KG1 (cell line): ENCODE measurements around the gene PRIMA1.

Source experiments
- DNase-seq: peaks from one replicate; lab custom pipeline; 2025; lab: John Stamatoyannopoulos, UW

Gene PRIMA1

DNA sequence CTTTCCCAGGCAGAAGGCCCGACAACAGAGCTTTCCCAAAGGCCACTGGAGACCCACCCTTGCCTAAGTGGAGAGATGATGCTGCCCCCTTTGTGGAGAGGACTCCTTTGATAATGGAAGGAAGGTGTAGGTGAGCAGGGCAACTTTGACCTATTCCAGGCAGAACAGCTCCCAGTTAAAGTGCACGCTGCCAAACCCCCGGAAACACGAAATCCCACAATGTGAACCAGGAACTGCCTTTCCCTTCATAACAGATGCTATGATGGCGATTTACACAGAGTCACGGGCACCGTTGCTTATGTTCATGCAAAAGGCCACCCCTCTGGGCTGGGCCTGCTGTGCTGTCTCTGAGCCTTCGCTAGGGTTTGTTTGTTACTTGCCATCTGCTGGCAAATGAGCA lies 34.6 kb downstream of the PRIMA1 start:
- DNase-seq = no peak

DNA sequence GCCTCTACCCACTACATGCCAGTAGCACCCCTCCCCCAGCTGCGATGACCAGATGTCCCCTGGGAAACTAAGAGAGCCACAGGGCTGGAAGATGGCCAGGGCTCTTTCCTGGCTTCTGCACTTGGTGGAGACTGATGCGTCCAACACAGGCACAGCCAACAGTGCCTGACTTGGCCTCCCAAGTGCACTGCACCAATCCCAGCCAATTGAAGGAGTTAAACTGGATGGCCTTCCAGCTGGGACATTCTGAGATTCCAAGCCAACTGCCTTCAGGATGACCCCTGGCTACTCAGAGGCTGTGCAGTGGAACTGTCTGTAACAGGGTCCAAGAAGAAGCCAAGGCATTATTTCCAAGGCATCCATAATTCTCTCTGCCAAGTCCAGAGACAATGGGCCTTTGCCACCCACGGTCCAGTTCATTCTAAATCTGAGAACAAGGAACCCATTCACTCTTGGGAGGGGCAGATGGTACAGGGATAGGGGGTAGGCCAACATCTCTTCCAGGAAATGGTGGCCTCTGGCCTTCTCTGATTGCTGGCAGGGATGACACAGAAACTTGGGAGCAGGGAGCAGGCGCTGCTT lies 35.2 kb downstream of the PRIMA1 start:
- DNase-seq = no peak

DNA sequence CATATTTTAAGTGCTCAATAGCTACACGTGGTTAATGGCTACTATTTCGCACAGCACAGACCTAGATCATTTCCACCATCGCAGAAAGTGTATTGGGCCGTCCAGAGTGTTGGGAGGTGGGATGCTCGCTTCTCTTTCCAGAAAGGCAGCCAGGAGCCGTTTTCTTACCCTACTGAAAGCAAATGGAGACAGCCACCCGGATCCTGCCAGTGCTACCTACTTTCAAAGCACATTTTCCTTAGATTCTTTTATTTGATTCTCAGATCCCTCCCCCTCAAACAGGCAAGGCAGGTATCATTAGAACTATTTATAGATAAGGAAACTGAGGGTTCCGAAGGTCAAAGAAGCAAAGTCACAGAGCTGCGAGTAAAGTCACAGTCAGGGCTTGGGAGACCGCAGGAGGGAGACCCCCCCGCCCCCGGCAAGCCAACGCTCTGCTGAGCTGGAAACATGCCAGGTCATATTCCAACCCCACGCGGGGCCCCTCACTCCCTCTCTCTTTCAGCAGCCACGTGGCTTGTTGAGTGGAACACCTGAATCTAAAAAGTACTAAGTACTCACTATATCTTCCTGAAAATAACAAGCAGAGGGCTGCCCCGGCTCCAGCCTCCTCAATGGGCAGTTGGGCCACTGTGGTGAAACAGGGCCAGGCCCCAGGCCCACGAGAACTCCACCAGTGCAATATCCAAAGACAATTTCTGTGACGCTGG lies 36.2 kb downstream of the PRIMA1 start:
- no peak for DNase-seq

DNA sequence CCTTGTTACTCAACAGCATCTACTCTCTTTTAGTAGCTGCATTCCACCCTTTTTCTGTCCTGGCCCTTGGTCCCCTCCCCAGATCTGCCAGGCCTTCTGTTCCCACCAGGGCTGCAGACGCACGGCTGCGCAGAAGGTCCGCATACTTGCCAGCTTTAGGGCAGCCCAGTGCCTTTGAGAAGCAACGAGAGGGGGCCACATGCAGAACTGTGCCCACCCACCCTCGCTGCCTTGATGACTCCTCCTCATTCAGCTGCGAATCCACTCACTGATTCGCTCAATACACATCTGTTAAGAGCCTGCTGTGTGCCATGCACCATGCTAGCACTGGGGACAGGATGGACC lies 39.2 kb downstream of the PRIMA1 start:
- DNase-seq = no peak

DNA sequence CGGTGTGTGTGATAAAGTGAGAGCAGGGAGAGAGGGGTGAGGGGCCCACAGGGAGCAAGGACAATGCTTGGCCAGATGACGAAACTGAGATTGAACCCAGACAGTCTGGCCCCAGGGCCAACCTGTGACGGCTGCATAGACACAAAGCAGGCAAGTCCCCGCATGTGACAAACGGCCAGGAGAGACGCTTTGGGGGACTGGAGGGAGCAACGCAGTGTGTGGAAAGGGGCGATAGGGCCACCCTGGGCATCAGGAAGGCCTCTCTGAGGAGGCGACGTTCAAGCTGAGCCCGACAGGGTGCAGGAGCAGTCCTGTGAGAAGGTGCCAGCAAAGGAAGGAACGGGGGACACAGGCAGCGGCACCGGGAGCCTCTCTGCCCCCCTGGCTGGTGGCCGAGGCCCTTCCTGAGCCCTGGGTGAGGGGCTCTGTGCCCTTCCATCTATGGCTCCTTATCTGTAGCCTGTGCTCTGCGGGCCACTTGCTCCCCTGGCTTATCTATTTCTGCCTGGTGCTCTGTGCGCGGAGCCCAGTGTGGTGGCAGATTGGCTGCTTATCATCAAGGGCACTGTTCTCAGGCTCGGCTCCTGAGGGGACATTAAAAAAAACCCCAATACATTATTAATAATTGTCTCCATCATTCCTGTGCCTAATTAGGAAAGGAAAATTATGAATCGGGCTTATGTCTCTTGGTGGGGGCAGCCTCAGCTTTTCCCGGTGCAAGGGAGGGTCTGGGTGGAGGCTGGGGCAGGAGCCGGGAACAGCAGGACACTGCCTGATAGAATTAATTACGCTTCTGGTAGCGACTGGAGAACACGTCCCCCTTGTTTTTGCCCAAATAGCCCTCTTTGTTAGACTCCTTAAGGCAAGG lies 39.8 kb downstream of the PRIMA1 start:
- no peak for DNase-seq

DNA sequence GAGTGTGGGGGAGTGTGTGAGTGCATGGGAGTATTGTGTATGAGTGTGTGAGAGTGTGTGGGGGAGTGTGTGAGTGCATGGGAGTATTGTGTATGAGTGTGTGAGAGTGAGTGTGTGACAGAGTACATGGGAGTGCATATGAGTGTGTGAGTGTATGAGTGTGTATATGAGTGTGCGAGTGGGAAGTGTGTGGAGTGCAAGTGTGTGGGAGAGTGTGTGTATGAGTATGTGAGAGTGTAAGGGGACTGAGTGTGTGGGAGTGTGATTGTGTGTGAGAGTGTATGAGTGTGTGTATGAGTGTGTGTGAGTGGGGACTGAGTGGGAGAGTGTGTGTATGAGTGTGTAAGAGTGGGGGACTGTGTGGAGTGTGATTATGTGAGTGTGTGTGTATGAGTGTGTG lies 40.7 kb downstream of the PRIMA1 start:
- no peak for DNase-seq

DNA sequence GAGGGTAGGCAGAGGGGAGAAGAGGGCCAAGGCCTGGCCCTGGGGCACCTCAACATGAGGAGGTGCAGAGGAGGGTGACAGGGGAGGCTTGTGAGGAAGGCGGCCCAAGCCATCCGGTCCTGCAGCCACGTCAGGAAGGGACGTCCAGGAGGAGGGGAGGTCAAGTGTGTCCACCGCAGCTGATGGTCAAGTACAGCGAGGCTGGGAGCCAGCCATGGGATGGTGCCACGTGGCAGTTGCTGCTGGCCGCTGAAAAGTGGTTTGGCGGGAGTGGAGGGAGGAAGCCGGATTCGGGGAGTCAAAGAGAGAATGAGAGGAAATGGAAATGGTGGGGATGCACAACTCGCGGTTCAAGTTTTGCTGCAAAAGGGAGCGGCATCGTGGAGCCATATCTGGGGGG lies 41.2 kb downstream of the PRIMA1 start:
- DNase-seq = no peak

DNA sequence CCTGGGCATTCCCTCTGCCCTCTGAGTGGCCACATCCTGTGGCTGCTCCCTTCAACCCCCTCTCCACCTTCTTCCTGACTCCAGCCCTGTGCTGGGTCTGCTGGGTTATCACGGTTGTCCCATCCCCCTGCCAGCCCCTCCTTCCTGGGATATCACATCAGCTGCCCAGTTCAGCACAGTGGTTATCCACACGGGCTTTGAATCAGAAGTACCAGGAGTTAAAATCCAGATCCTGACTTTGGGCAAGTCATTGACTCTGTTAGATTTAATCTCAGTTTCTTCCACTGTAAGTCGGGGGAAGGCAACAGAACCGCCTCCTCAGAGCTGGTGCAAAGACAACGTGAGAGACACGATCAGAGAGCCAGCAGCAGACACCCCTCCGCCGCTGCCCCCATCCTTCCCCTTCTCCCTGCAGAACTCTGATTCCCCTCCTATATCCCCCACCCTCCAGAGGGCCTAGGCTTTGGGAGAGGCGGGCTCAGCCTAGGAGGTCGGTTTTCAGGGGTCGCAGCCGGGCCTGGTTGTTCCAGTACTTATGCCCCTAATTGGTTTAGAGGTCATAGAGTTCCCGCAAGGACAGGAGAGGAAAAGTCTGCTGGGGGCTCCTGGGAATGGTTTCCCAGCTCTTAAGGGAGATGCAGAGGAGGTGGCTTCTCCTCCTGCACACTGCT lies 42.5 kb downstream of the PRIMA1 start:
- DNase-seq = no peak

DNA sequence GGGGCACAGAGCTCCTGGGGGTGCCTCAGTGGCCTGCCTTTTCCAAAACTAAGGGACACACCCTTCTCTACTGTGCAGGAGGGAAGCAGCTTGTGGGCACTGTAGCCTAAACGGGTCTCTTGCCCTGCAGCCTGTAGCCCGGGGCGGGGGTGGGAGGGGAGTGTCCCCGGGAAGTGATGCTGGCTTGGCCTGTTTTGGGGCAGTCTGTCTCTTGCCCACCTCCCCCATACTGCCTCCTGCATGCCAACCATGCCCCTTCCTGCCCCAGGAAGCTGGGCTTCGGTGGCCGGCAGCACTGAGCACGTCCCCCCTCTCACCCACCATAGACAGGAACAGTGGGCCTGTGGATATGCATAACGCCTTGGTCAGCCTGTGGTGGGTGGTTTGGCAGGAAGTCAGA lies 43.4 kb downstream of the PRIMA1 start:
- no peak for DNase-seq

DNA sequence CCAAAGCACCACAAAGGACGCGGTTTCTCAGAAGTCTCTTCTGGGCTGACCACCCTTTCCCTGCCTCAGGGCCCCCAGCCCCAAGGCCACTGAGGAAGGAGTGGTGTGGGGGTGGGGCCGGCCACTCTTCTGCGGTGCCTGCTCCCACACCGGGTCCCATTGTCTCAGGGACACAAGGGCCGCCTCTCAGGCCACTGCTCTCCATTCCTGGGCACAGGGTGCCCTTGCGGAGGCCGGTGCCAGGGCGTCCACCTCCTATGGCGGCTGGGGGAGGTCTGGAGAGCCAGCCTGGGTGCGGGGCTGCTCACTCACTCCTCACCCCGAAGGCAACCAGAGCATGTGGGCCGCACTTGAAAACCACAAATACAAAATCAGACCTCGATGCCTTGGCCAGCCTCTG lies 44.1 kb downstream of the PRIMA1 start:
- DNase-seq = no peak

DNA sequence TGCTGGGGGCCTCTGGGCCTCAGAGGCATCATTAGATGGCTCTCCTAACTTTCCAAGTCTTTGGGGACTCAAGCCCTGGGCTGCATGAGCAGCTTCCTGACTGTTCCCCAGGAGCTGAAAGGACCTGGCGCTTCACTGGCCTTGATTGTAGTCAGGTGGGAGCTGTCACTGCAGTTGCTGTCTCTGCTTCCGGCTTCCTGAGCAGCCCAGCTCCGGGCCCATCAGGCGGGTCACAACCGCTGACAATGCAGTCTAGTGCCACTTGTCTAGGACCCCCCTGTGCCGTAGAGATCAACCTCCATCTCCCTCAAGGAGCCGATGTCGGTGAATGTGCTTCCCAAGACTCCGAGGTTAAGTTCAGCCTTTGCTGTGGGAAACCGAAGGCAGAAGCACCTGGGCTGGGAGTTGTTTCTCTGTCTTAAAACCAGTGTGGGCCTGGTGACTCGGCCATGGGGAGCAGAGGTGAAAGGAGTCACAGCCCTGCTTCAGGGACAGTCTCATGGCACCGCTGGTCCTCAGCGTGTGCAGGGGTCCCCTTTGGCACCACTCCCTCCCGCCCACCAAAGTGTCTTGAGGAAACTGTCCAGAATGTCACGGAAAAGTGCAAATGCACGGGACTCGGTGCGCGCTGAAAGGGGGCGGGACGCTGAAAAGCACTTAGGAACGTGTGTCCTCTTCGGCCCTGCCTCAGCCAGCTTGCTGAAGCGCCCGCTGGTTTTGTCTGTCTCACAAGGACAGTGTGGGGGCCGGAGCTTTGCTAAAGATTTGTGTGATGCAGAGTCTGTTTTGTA lies 44.8 kb downstream of the PRIMA1 start:
- no peak for DNase-seq

DNA sequence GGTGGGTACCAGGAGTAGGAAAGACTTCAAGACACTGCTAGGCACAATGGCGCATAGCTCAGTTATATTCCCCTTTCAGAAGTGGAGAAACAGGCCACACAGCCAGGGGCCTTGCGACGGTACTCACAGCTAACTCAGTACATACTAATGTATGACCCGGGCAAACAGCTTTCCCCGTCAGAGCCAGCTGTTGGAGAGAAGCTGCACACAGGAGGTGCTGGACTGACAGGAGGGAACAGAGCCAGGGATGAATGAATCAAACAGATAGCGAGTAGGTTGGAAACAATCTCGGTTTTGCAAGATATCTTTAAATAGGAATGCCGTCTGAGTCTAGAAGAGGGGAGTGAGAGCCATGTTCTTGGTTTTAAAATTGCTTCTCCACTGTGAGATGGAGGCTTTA lies 45.5 kb downstream of the PRIMA1 start:
- DNase-seq = no peak

DNA sequence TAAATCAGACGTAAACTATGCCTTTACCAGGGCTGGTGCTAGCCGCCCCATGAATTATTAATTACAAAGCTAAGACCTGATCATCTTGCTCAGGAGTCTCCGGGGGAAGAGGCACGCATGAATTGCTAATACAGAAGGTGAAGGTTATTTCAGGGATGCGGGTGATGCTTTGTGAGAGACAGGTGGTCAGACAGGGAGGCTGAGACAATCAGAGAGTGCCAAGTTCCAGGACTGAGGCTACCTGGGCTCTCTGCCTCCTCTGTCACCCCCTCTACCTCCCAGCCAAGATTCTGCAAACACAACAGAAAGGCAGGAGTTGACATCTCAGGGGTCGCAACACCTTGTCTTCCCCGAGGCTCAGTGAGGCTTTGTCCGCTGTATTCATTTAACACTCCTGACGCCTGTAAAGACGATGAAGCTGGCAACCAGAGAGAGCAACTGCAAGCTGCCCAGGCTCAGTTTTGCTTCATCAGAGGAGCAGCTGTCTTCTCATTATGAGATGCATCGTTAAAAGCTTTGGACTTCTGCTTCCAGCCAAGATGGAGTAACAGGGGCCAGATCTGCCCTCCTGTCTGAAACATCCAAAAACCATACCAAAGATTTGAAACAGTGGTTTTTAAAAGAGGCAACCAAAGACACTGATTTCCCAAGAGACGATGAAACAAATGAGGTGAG lies 46.6 kb downstream of the PRIMA1 start:
- DNase-seq = no peak

DNA sequence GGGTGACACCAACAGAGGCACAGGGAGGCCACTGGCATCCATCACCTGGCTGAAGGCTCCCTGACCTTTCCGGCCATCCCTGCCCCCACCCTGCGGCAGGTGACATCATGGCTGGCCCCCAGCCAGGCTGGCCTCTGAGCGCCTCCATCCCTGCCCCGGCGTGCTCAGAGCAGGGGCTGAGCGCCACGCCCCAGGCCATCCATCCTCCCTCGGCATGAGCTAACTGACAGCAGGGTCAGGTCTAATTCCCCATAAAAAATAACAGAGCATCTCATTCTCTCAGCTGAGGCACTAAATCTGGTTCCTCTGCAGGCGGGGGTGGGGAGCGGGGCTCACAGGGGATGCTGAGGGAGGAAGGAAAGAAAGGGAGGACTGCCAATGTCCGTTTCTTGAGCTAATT lies 50.7 kb downstream of the PRIMA1 start:
- DNase-seq = no peak

DNA sequence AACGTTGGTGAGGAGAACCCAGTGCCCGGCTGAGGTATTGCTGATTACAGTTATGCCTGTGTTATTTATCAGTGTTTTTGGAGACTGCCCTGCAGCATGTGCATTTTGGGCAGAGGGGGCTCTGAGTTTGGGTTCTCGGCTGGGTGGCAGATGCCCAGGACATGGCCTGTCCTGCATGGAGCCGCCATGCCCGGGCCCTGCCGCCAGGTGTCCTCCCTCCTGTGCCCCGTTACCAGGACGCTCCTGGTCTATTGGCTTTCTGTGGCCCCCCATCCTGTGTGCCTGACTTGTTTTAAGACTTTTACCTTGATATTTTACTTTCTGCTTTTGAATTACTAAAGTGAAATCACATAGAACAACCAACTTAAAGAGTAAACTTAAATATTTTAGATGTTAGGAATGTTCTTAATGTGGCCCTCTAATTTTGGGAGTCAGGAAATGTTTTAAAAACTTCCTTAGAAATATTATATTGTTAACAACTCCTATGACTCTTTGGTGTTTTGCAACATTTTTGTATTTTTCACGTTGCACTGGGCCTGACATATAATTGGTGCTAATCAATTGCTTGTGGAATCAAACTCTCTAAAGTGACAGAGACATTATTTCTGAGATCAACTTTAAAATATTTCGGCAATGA lies 51.8 kb downstream of the PRIMA1 start:
- DNase-seq = no peak

DNA sequence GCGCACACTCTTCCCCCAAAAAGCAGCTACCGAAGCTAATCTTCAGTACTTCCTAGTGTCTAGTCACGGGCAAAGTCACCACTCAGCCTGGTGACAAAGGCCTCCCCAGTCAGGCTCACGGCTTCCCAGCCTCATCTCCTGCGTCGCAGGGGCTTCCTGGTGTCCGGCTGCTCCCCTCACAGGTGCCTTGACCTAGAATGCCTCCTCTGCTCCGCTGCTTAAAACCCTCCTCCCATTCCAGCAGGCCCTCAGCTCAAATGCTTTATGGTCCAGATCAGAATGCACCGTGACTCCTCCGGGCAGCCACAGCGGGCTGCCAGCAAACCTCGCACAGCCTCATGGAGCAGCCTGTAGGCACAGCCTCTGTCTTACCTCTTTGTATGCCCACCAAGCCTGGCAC lies 53.1 kb downstream of the PRIMA1 start:
- DNase-seq = no peak

DNA sequence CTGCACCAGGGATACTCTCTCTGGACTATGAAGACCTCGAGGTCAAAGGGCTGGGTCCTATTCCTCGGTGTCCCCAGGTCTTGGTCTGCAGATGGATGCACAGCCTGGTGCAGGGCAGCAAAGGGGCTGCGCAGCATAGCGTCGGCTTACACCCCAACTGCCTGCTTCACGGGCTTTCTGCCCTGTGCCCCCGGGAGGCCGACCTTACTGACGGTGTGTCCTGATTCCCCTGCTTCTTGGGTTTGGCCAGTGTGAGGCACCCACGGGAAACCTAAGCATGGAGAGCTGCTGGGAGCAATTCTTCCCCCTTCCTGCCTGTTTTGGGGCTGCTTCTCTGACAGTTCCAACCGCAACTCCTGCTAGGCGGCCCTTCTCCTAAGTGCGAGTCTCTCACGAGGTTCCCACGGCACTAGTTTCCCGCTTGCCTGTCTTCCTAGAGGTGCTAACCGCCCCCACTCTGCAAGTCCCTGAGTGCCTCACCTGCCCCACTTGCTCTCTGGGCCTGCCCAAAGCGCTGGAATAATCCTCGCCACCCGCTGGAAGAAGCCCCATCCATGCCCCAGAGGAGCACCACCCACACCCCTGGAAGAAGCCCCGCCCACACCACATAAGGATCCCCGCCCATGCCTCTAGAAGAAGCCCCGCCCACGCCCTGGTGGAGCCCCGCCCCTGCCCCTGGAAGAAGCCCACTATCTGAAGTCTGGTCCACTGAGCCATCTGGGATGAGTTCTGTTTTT lies 54.0 kb downstream of the PRIMA1 start:
- no peak for DNase-seq

DNA sequence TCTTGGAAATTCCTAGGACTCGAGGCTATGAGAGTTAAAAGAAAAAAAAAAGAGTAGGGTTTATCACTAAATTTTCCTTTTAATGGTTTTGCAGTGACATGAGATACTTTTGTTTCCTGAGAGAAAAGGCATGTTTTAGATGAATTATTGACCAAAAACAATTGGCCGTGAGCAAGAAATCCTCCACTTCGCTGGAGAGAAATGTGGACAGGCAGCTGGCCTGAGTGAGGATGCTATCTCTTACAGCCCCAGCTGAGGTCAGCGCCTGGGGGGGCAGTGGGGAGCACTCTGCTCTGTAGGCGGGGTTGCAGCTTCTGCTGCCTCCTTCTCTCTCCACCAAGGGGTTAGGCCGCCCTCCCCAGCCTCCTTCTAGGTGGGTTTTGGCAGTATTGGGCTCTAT lies 54.7 kb downstream of the PRIMA1 start:
- no peak for DNase-seq

DNA sequence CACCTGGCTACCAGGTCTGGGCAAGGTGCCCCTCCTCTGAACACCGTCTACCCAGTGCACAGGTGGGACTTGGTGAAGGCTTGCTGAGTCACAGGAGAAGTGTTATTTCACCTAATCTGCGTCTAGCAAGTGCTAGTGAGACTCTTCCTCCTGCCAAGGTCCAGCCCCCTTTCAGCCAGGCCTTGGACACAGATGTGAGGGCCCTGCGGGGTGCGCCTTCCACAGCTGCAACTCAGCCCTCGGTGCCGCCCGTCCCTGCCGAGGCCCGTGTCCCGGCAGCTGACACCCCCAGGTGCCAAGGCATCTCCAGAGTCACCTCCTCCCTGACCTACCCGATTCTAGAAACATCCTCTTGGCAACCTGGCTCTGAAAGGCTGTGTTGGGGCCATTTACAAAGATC lies 55.1 kb downstream of the PRIMA1 start:
- no peak for DNase-seq

DNA sequence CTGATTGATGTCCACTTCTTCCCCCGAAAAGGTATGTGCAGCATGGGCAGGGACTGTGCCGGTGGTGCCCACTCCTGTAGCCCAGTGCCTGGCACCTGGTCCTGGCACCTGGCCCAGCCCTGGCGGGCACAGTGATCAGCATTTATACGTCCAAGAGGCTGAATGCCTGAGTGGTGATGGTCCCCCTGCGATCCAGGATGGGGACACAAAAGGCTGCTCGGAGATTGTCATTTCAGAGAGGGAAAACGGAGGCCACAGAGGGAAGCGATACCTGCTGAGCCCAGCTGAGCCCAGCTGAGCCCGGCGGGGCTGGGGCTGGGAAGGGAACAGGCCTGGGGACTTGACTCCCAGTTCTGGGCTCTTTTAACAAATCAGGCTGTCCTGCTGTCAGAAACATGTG lies 55.8 kb downstream of the PRIMA1 start:
- no peak for DNase-seq
